ENCODE measurements around the gene PCID2.

GRCh38 chr13:113172419-113172926, 36.0 kb downstream of the PCID2 start:
- TF ChIP-seq CTCF (IDR thresholded peaks at IDR 0.05) (no peak), EP300 (IDR thresholded peaks at IDR 0.05; ENCODE audit: borderline replicate concordance in 1 of 2, low read depth in 1 of 2, low read length in 1 of 2) (no peak), MXI1 (IDR thresholded peaks at IDR 0.05; ENCODE audit: low read depth, low read length) (no peak), FOXM1 (IDR thresholded peaks at IDR 0.05; ENCODE audit: low read depth) (no peak), TAF1 (IDR thresholded peaks at IDR 0.05; ENCODE audit: borderline replicate concordance, low read depth, low read length) (no peak), RAD21 (IDR thresholded peaks at IDR 0.05; ENCODE audit: low read length) (no peak), JUND (IDR thresholded peaks at IDR 0.05) (no peak)

All from SK-N-SH (cell line).